ENCODE data around the gene MID1.

The MID1 gene

DNA sequence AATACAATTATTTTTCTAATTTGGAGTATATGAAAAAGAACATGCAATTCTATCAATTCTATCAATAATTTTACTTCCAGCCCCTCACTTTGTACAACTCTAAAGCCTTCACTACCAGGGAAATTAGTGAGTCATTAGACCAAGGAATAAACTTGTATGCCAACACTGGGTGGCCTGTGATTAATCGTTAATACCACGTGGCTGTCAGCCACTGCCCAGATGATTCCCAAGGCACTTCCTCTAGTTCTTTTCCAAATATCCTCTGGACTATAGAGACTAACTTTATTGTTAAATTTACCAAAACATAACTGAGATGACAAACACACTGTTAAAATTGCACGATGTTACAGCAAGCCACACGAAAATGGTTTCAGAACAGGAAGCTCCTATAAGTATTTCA is 45.7 kb downstream of the MID1 start:
- DNase-seq = no peak

DNA sequence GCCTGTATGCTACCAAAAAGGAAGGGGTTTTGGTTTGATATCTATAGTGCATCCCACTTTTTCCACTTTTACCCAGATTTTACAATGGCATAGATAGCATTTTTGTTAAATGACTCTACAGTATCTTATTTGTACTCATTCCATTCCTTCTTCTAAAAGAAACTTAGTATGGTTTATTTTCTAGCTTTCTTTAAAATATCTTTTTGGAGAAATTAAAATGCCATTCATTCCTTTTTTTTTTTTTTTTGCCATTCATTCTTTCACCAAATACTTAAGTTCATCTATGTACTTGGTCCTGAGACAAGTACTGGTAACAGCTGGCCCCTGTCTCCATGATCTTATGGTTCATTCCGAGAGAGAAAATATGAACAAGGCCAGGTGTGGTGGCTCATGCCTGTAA is 49.1 kb downstream of the MID1 start:
- DNase-seq = no peak

DNA sequence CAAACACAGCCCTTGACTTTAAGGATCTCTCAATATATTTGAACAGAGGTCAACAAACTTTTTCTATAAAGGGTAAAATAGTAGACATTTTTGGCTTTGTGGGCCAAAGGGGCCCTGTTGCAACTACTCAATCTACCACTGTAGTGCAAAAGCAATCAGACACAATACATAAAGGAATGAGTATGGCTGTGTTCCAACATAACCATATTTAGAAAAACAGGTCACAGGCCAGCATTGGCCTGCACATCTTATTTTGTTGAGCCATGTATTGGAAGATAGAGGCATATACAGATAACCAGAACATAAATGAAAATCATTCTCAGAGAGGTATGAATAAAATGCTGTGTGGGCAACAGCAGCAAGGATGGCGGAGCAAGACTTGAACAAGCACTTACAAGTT is 49.8 kb downstream of the MID1 start:
- DNase-seq = no peak

DNA sequence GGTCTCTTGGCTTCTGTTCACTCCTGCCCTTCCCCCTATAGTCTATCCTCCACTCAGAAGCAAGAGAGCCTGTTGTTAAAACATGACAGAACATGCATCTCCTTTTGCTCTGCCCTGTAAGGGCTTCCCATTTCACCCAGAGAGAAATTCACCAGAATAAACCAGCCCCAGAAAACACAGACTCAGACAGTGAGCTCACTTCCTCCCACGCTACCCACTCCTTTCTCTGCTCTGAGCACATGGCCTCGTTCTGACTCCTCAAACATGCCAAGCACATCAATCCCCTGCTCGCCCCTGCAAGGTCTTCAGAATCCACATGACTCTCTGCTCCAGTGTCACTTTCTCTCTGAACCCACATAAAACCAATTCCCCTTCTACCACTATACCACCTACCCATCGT is 50.4 kb downstream of the MID1 start:
- no peak for DNase-seq

DNA sequence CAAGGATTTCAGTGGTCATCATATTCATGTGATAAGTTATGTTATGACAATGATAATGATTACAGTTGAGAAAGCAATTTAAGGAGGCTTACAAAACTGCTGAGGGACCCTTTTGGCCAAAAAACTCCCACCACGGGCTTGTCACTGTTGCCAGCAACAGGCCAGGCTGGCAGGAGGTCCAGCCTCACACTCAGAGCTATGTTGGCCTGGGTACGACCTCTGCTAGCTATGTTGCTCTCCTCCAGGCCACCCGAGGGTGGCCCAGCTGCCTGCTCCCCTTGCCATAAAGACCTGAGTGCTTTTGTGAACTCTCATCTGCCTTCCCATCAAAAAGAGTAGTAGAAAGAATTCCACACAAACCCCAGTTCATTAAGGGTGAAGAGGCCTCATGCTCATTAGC is 52.0 kb downstream of the MID1 start:
- no peak for DNase-seq

DNA sequence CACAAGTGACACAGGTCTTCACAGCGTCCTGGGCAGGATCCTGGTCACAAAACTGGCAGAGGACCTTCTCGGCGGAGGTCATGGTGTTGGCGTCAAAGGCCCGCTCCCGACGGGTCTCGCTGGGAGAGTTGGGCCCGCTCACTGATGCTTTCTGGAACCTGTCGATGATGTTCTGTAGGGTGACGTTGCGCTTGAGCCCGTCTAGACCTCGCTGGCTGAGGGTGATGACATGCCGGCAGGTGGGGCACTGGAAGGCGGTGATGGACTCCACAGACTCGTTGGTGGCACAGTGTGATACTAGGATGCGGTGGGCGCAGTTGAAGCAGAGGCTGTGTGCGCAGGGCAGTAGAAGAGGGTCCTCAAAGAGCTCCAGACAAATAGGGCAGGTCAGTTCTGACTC is 53.2 kb downstream of the MID1 start:
- no peak for DNase-seq

DNA sequence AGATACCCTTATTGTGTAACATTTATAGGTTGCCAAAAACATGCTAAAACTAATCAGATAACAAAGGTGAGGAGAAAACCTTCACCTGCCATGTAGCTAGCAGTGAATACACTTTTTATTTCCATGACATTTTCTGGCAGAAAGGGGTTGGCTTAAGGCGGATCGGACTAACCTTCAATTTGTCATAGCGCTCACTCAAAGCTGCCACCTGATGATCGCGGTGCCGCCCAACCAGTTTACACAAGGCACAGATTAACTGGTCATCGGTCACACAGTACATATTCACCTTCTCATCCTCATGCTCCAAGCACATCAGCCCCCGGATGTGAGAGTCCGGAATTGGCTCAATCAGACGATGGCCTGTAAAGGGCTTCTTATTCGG is 53.7 kb downstream of the MID1 start:
- no peak for DNase-seq

DNA sequence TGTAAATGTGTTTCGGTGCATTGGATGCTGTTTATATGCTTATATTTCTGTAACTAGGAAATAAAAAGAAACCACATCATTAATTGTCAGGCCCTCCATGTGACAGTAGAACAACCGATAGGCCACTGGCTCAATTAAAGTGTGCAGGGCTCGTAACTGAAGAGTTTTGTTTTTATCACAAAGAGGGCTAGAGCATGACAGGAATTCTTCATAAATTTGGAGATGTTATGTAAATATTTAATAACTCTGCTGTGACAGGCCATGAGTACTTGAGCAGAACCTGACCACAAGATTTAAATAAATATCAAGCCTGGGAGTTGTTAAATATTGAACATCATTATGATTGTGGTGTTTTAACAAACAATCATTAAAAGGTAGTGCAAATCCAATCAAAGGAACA is 55.9 kb downstream of the MID1 start:
- DNase-seq = no peak

DNA sequence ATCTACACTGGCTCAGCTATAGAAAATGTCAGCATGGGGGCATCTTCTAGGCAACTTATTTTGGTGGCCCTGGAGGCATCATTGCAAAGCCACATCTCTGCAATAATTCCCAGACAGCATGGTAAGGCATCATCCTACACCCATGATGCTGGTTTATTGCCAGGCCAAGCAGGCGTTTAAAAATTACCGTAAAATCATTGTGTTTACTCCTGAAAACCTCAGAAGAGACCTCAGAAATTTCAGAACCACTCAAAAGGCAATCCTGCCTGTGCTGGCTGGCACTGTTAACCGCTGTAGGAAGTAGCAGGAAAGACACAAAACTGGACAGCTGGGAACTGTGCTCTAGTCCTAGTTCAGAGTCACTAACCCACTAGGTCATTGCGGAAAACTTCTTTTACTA is 63.2 kb downstream of the MID1 start:
- DNase-seq = no peak

DNA sequence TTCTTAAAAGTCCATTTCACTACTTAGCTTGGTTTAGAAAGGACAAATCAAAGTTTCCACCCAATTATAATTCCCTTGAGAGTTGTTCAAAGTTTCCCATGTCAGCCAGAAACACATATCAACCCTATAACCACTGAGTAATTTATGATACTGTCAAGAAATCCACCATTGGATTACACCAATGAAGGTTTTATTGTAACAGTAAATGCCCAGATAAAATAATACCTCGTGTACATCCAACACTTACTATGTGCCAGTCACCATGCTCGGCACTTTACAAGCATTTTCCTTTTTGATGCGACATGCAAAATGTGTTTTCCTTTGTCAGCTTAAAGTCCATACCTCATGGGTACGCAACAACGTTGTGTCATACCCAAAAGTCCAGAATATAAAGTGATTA is 64.0 kb downstream of the MID1 start:
- DNase-seq = no peak

DNA sequence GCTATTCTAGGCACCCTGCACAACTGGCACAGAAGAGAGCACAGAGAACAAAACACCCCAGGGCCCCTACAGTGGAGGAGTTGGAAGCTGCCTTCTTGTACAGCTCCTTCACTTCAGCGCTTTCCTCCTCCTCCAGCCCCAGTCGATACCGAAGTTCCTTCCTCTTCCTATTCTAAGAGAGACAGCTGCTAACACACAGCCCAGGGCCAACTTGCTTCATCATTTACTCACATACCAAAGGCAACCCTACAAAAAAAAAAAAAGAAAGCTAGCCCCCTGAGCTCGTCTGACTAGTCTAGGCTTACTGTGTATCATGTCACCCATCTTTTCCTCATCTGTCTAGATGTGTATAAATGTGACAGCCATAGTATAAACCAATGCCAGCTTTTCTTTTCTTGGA is 64.5 kb downstream of the MID1 start:
- DNase-seq = no peak

DNA sequence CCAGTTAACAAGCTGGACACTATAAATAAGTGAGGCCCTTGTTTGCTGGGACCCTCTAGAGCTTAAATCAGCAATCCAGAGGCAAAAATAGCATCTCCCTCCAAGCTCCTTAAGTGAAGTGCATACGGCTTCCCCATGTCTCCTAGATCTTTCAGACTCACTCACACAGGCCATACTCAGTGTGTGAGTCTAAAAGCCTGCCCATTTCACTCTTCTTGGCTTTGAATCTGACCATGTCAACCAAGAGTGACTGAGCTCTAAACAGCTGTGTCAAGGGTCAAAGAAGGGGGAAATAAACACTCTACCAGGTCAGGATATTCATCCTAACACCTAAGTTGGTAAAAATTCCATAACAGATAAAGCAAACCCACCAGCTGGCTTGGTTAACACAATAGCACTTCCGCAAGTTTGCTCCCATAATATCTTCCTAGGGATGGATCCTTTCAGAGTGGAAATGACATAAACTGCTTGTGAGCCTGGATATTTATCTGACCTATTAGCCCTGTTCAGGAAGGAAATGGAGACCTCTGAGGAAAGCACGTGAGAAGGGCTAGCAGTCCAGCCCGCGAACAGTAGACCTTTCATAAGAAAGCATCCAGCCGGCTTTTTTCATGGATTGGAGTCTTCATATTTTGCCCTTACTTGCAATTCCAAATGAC is 65.6 kb downstream of the MID1 start:
- DNase-seq = no peak

DNA sequence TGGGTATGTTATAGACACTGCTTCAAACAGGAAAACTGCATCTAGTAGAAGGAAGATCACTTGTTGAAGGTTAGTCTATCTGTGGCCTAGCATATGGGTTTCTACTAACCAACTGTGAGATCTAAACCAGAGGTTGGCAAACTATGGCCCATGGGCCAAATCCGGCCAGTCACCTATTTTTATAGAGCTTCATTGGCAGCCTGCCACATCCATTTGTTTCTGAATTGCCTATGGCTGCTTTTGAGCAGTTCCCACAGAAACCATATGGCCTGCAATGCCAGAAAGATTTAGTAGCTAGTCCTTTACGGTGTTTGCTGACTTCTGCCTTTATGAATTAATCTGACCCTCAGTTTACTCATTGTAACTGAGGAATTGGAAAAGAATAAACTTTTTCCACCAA is 71.1 kb downstream of the MID1 start:
- DNase-seq = no peak

DNA sequence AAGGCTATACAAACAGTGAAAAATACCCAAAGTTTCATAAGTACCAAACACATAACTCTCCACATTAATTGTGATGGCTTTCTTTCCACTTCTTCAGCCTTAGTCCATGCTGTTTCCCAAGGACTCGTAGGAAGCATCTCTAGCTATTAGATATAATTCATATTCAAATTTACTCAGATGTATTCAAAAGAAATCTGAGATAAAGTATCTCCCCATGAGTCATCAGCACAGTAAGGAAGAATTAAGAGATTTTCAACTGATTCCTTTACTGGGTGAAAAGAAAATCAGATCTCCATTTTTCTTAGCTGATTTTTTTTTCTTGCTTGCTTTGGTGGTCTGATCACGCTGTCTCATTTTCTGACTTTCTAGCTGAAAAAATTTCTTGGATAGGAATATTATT is 71.7 kb downstream of the MID1 start:
- DNase-seq = no peak

DNA sequence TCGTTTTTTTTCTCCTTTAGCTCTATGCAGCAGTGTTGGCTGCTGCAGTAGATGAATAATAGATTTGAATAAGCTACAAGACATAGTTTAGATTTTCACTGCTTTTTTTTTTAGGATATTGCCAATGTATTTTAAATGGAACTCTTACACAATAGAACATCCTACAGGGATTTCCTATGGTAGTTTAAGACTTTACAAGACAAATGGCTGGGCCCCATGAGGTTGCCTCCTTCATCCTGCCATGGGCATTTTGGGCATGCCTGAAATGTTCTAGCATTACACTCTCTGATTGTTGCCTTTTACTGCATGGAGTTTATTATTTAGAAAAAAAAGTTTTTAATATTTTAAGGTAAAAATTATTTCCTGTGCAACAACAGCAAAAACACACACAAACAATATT is 74.5 kb downstream of the MID1 start:
- DNase-seq = no peak

DNA sequence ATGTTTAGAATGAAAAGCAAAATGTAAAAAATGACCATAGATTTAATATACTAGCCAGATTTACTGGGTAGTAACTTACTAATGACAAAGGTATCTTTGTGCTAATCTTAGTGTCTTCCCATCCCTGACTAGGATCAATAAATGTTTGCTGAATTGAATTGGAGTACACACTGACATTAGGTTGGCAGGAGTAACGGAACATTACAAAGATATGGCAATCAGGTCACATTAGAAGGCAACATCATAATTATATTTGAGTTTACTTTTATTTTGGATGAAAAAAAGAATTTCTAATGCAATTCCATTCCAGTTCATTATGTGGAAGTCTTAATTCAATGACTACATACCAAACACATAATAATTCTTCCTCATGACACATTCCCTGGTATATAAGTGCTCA is 77.8 kb downstream of the MID1 start:
- no peak for DNase-seq

DNA sequence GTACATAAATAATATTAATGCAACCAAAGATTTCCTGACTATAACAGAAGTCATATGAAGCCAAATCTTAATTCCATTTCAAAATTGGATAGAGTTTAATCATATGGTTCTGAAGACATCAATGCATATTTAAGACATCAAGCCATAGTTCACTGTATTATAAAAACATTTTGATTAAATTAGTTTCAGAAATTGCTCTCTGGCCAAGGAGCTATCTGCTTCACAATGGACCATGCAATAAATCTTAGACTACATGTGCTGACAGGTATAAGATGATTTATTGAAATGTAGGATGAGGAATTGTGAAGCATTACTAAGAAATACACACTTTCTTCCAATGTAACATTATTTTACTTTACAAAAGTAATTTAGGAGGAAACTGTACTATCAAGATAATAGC is 81.6 kb downstream of the MID1 start:
- DNase-seq = no peak

DNA sequence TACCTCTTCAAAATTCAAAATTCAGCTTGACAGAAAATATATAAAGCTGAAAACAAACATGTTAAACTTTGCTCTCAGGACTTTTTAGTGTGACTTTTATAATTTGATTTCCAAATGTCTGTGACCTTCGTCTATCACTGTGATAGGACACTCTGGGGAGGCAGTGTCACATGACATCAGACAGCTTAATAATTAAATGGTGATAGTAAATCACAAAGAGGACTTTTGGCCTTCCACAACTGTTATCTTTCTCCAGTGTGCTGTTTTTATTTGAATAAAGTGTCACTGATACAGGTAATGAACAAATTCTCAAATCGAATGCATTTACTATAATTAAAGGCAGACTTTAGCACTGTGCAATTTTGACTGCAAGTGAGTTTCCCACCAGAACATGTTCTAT is 83.1 kb downstream of the MID1 start:
- DNase-seq = no peak

DNA sequence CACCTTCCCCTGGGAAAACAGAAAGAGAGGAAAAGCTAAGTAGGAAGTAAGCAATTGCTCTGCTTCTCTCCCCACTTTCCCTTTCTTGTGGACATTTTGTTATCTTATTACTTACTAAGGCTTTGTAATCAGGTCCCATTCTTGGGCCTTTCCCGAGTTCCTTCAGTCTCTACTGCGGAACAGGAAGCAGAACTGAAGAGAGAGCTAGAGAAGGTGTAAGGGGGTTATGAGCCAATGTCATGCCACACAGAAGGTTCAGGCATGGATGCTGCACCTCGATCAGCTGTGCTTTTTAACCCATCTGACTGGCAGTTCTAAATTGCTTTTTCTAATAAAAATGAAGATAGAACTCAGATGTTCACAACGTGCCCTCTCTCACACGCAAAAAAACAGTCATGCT is 83.6 kb downstream of the MID1 start:
- DNase-seq = no peak

DNA sequence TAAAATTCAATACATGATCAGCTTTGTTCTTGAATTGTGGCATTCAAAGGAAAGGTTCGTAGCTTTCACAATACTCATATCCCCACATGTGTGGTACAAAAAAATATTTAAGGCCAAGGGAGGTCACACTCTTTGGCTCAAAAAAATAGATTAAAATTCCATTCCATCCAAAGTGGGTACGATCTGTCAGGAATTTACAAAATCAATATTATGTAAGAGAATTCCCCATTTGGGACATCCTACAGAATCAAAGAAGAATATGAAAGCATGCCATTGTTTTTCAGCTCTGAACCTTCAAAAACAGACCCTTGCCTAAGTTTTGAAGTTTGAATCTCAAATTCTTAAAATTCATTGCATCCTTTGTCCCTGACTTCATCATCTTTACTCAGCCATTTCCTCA is 85.8 kb downstream of the MID1 start:
- no peak for DNase-seq

DNA sequence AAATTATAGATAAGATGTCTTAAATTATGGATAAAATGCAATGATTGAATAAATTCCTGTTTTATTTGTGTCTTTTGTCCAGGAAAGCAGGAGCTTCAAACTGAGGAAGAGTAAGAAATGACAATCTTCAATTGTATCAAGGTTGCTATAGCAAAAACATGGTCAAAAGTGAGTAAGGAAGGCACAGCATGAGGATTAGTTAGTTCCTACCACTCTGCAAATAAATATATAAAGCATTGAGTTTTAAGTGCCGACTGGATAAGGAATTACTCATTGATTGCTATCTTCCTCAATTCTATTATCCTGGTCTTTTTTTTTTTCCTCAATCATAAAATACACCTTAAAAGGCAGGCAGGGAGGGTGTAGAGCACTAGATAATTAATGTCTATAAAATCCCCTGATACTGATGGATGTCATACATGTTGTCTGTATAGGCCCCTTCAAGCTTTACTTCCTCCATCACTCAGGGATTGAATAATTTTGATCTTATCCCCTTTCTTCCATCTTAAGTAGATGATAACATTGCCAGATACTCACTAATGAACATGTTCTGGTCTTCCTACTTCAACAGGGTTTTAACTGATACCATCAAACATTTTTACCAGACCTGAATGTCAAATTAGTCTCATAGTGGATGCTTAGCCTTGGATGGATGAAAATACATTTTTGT is 86.6 kb downstream of the MID1 start:
- no peak for DNase-seq

DNA sequence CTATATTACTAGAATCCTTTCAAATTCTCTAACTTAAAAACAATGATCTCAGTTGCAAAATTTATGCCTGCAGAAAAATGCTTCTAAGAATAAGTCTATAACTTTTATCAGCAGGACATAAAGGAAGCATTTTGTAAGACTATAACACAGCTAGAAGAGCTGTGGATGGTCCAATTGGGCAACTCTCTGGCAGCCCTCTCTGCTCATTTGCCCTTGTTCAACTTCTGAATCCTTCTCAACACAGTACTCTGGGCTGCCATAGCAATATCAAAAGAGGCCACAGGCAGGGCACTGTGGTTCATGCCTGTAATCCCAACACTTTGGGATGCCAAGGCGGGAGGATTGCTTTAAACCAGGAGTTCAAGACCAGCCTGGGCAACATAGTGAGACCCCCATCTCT is 88.5 kb downstream of the MID1 start:
- no peak for DNase-seq

DNA sequence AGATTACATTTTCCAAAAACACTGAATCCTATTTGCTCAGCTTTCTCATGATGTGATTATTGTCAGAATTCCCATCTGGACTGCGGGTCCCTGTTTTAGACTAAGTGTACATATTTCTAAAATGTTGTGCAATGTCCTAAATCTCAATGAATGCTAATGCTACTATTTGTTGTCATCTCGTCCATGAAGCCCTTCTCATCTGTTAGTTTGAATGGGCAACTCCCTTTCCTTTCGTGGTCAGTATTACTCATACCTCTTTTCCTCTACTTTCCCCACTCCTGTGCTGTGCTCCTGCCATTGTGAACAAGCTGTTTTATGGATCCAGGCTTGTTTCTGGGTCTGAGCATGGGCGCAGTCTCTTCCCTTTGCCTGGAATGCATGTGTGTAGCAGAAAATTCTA is 91.0 kb downstream of the MID1 start:
- no peak for DNase-seq

DNA sequence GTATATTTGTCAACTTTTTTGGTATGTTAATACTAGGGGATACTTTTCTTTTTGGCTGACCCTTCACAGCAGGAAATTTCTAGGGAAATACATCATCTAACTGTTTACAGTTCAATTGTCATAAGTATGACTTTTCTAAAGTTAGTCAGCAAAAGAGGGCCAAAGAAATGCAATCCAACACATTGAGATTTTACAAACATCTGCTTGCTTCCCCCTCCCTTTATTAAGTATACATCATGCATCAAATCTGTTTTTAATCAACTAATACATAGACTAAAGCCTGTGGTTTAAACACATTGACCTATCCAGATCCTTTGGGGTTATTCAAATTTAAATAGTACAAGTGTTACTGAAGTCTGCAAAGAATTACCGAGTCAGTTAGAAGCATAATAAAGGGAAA is 93.9 kb downstream of the MID1 start:
- DNase-seq = no peak

DNA sequence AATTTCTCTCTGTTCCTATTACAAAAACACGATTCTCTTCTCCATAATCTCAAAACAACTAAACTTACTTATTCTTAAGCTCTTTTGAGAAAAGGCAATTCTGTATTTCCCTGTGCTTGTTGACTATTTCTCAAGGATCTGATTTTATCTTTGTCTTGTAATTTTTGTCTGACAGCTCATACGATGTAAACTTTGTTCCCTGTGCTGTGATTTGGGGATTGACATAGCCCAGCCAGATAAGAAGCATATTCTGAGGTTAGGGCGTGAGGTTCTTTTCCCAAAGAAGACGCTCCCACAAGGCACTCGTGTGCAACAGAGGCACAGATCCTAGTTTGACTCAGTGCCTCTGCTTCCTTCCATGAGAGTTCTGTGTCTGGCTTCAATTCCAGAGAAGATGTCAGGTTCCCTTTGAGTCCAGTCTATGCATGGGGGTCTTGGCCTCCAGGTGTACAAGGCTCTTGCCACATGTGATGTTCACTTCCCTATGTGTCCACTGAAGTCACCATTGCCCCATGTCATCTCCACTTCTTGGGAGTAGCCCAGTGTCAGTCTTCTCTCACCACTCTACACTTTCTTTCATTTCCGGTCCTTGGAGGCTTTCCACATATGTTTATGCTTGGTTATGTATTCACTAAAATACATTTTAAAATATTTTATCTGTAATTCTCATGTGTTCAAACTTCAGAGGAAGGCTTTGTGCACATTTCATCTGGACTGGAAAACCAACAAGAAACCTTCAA is 94.8 kb downstream of the MID1 start:
- no peak for DNase-seq

All from activated gamma-delta T cell treated with Interleukin-2 at 50 U/mL for 16 hours (primary cell).